Measurements from ENCODE around the gene SERPINI1.

Gene SERPINI1

DNA sequence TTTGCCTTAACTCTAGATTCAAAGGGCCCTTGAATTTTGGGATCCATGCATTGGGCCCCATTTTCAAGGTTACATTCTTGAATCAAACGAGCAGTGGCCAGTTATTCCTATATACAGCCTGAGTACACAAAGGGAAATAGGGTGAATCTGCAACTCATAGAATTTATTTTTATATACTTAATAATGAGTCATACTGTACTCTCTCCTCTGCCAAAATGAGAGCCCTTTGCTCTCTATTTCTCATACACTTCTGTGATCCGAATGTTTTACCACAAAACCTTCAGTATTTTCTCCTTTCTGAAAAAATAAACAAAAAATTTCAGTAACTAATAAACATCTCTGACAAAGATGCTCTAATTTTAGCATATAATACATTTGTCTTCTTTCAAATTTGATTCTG, 116.7 kb downstream of the SERPINI1 start:
- no peak for DNase-seq

DNA sequence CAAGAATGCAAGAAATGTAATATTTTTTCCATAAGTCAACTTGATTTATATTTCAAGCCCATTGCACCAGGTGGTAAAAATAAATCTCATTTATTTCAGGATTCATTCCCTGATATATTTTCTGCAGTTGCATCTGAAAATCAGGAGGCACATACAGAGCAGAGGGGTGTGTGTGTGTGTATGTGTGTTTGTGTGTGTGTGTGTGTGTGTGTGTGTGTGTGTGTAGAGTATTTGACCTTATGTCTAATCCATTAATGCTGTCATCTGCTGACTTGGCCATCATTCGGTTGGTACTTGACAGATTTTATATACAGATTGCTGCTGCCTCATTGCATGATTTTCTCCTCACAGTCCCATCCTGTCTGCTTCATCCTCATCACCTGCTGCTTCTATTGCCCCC, 118.5 kb downstream of the SERPINI1 start:
- DNase-seq = no peak

DNA sequence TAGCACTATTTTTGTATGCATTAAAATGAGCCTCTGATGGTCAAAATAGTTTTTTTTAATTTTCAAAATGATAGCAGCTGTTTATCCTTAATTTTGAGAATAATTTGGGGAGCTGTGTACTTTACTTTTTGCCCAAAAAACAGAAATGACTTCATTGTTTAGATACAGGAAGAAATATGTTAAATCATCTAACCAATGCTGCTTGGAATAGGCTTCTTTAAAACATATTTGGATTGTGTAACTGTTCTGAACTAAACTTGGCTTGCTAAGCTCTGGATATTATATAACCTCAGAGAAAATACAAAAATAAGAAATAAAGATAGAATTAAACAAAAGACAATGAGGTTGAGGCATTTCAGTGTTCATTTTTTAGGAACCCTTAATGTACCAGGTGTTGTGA, 119.3 kb downstream of the SERPINI1 start:
- no peak for DNase-seq

- no peak for DNase-seq
Observed at GRCh38 chr3:167855306-167855705, 119.8 kb downstream of the SERPINI1 start.

DNA sequence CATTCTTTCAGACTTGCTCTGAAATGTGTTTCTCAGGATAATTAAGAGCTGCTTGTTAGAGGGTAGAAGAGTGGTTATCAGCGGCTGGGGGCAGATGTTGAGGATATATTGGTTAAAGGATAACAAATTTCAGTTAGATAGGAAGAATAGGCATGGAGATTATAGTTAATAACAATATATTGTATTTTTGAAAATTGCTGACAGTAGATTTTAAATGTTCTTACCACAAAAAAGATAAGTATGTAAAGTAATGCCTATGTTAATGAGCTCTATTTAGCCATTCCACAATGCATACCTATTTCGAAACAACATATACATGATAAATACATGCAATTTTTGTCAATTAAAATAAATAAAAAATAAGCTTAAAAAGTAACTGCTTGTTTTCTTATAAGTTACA, 123.3 kb downstream of the SERPINI1 start:
- DNase-seq = no peak

GRCh38 chr3:167859610-167860009, 124.1 kb downstream of the SERPINI1 start:
- DNase-seq = no peak

DNA sequence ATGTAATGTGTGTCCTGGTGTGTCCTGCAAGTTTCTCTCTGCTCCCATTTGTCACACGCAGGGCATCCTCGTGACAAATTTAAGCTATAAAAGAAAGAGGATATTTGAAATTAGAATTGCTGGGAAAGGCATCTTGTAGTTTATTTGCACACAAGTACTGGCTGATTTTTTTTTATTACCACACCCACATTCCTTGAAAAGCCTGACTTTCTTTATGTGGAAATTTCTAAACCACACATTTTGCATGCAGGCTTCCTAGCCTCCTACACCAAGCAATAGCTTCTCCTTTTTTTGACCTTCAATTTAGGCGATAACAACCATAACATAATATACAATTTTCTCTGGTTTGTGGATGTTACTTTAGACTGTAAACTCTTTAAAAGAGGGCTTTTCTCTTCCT, 126.1 kb downstream of the SERPINI1 start:
- DNase-seq = no peak

- DNase-seq = no peak
Observed at GRCh38 chr3:167862104-167862730, 126.7 kb downstream of the SERPINI1 start.

DNA sequence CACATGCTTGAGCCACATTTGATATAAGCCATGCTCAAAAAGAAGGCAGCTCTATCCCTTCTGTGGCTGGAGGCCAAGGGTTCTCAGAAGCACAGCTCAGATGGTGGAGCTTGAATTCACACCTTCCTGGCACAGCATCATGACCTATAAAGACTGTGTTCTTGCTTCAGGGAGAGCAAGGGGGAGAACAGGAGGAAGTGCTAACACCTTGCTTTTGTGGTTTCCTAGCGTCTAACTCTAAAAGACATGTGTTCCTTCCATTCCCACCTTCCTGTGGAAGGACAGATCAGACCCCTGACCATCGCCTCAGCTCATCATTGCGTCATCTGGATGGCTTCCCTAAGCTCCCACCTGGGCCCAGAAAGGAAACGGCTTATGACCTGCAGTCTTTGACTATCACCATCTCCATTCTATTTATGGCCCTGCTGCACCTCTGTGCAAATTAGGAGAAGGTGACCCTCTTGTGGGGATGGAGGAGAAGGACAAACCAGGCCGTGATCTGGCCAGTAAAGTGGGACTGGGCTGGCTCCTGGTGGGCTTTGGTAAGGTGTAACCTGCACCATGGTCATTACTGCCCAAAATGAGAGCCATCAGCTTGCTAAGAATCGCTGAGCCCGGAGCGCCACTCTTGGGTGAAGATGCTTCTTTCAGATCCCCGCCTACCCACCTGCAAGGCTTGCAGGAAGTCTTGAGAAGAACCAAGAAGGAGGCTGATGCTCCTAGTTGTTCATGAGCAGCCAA, 128.5 kb downstream of the SERPINI1 start:
- no peak for DNase-seq

DNA sequence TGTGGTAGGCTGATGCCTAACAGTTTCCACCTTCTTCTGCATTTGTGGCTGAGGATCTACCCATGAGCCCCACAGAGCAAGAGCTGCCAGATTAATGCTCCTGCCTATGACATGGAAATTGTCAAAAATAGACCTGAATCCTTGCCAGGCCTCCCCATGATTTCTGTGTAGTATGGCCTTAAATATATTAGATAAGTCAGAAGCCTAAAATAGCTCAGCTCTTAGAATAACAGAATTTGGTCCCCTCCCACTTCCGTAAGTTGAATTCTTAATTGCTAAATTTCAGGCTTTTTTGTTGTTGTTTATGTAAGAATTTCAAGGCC, 129.0 kb downstream of the SERPINI1 start:
- no peak for DNase-seq

GRCh38 chr3:167866331-167866730, 130.8 kb downstream of the SERPINI1 start:
- DNase-seq = no peak

GRCh38 chr3:167867981-167868380, 132.5 kb downstream of the SERPINI1 start:
- no peak for DNase-seq

GRCh38 chr3:167870181-167870580, 134.7 kb downstream of the SERPINI1 start:
- no peak for DNase-seq

GRCh38 chr3:167870759-167871158, 135.2 kb downstream of the SERPINI1 start:
- no peak for DNase-seq

GRCh38 chr3:167872032-167872431, 136.5 kb downstream of the SERPINI1 start:
- DNase-seq = no peak

- no peak for DNase-seq
Observed at GRCh38 chr3:167872941-167873340, 137.4 kb downstream of the SERPINI1 start.

GRCh38 chr3:167874671-167875372, 139.3 kb downstream of the SERPINI1 start:
- DNase-seq = no peak
